Measurements from ENCODE around the gene FBN1.

Gene FBN1

GRCh38 chr15:48622237-48622636, 23.3 kb downstream of the FBN1 start:
- no peak for DNase-seq
- CTCF ChIA-PET = no interaction called here

GRCh38 chr15:48619446-48619845, 26.1 kb downstream of the FBN1 start:
- H3K36me3 Mint-ChIP-seq = no peaks in the 10 kb centered on the region
- H3K27me3 Mint-ChIP-seq = peaks cover 4% of the 10 kb centered on the region
- H3K4me3 Mint-ChIP-seq = no peak overlapping the region
- DNase-seq = no peak
- CTCF ChIA-PET = no interaction called here
- no peak overlapping the region for H3K27ac Mint-ChIP-seq
- H3K4me1 Mint-ChIP-seq = no peaks in the 10 kb centered on the region
- no peaks in the 10 kb centered on the region for H3K9me3 Mint-ChIP-seq

More at GRCh38 chr15:48622237-48622636, 23.3 kb downstream of the FBN1 start:
- Mint-ChIP-seq H3K4me1 (no peaks in the 10 kb centered on the region), H3K27me3 (peaks cover 4% of the 10 kb centered on the region), H3K36me3 (no peaks in the 10 kb centered on the region), H3K27ac (no peak overlapping the region), H3K9me3 (no peaks in the 10 kb centered on the region), H3K4me3 (no peak overlapping the region)

- CTCF ChIA-PET = no interaction called here
- Mint-ChIP-seq H3K27me3 (peaks cover 4% of the 10 kb centered on the region), H3K4me1 (no peaks in the 10 kb centered on the region), H3K27ac (no peak overlapping the region), H3K9me3 (no peaks in the 10 kb centered on the region), H3K36me3 (no peaks in the 10 kb centered on the region), H3K4me3 (no peak overlapping the region)
- DNase-seq = no peak
Observed at GRCh38 chr15:48617619-48618018, 27.9 kb downstream of the FBN1 start.

- H3K27ac Mint-ChIP-seq = no peak overlapping the region
- no peaks in the 10 kb centered on the region for H3K4me1 Mint-ChIP-seq
- H3K27me3 Mint-ChIP-seq = peaks cover 4% of the 10 kb centered on the region
- CTCF ChIA-PET = no interaction called here
- H3K36me3 Mint-ChIP-seq = no peaks in the 10 kb centered on the region
- no peak for DNase-seq
- H3K9me3 Mint-ChIP-seq = no peaks in the 10 kb centered on the region
- H3K4me3 Mint-ChIP-seq = no peak overlapping the region
Observed at GRCh38 chr15:48616216-48616615, 29.3 kb downstream of the FBN1 start.

GRCh38 chr15:48614051-48614450, 31.5 kb downstream of the FBN1 start:
- H3K9me3 Mint-ChIP-seq = no peaks in the 10 kb centered on the region
- CTCF ChIA-PET = no interaction called here
- no peak overlapping the region for H3K27ac Mint-ChIP-seq
- no peaks in the 10 kb centered on the region for H3K4me1 Mint-ChIP-seq
- no peak for DNase-seq
- no peaks in the 10 kb centered on the region for H3K27me3 Mint-ChIP-seq
- no peaks in the 10 kb centered on the region for H3K36me3 Mint-ChIP-seq
- no peak overlapping the region for H3K4me3 Mint-ChIP-seq

- Mint-ChIP-seq H3K4me1 (no peaks in the 10 kb centered on the region), H3K4me3 (no peak overlapping the region), H3K27me3 (no peaks in the 10 kb centered on the region), H3K36me3 (no peaks in the 10 kb centered on the region), H3K9me3 (no peaks in the 10 kb centered on the region), H3K27ac (no peak overlapping the region)
- DNase-seq = no peak
- CTCF ChIA-PET = no interaction called here
Observed at GRCh38 chr15:48609486-48609885, 36.0 kb downstream of the FBN1 start.

- Mint-ChIP-seq H3K4me1 (no peaks in the 10 kb centered on the region), H3K9me3 (no peaks in the 10 kb centered on the region), H3K4me3 (no peak overlapping the region), H3K27ac (no peak overlapping the region), H3K36me3 (no peaks in the 10 kb centered on the region), H3K27me3 (no peaks in the 10 kb centered on the region)
- CTCF ChIA-PET = no interaction called here
- no peak for DNase-seq
Observed at GRCh38 chr15:48607846-48608245, 37.7 kb downstream of the FBN1 start.

GRCh38 chr15:48604567-48604966, 40.9 kb downstream of the FBN1 start:
- CTCF ChIA-PET = no interaction called here
- Mint-ChIP-seq H3K27me3 (no peaks in the 10 kb centered on the region), H3K4me1 (no peaks in the 10 kb centered on the region), H3K4me3 (no peak overlapping the region), H3K36me3 (no peaks in the 10 kb centered on the region), H3K9me3 (no peaks in the 10 kb centered on the region), H3K27ac (no peak overlapping the region)
- no peak for DNase-seq

- Mint-ChIP-seq H3K4me1 (no peaks in the 10 kb centered on the region), H3K27ac (no peak overlapping the region), H3K4me3 (no peak overlapping the region), H3K36me3 (no peaks in the 10 kb centered on the region), H3K27me3 (no peaks in the 10 kb centered on the region), H3K9me3 (no peaks in the 10 kb centered on the region)
- CTCF ChIA-PET = no interaction called here
- DNase-seq = no peak
Observed at GRCh38 chr15:48603922-48604321, 41.6 kb downstream of the FBN1 start.

- no peak for DNase-seq
- CTCF ChIA-PET = no interaction called here
- Mint-ChIP-seq H3K36me3 (no peaks in the 10 kb centered on the region), H3K4me1 (no peaks in the 10 kb centered on the region), H3K27me3 (no peaks in the 10 kb centered on the region), H3K9me3 (no peaks in the 10 kb centered on the region), H3K27ac (no peak overlapping the region), H3K4me3 (no peak overlapping the region)
Observed at GRCh38 chr15:48603123-48603500, 42.4 kb downstream of the FBN1 start.

- Mint-ChIP-seq H3K27me3 (no peaks in the 10 kb centered on the region), H3K36me3 (no peaks in the 10 kb centered on the region), H3K4me3 (no peak overlapping the region), H3K4me1 (no peaks in the 10 kb centered on the region), H3K9me3 (no peaks in the 10 kb centered on the region), H3K27ac (no peak overlapping the region)
- CTCF ChIA-PET = no interaction called here
- DNase-seq = no peak
Observed at GRCh38 chr15:48602358-48603122, 43.0 kb downstream of the FBN1 start.

GRCh38 chr15:48601095-48601494, 44.4 kb downstream of the FBN1 start:
- CTCF ChIA-PET = no interaction called here
- H3K36me3 Mint-ChIP-seq = no peaks in the 10 kb centered on the region
- DNase-seq = no peak

GRCh38 chr15:48596841-48597240, 48.7 kb downstream of the FBN1 start:
- H3K4me3 Mint-ChIP-seq = no peak overlapping the region
- CTCF ChIA-PET = no interaction called here
- no peaks in the 10 kb centered on the region for H3K9me3 Mint-ChIP-seq
- no peak for DNase-seq
- no peaks in the 10 kb centered on the region for H3K36me3 Mint-ChIP-seq
- no peaks in the 10 kb centered on the region for H3K4me1 Mint-ChIP-seq
- H3K27ac Mint-ChIP-seq = no peak overlapping the region
- H3K27me3 Mint-ChIP-seq = peaks cover 3% of the 10 kb centered on the region

More at GRCh38 chr15:48601095-48601494, 44.4 kb downstream of the FBN1 start:
- no peaks in the 10 kb centered on the region for H3K9me3 Mint-ChIP-seq
- H3K4me1 Mint-ChIP-seq = no peaks in the 10 kb centered on the region
- no peak overlapping the region for H3K27ac Mint-ChIP-seq
- H3K27me3 Mint-ChIP-seq = no peaks in the 10 kb centered on the region
- no peak overlapping the region for H3K4me3 Mint-ChIP-seq

GRCh38 chr15:48596415-48596814, 49.1 kb downstream of the FBN1 start:
- DNase-seq = no peak

GRCh38 chr15:48595981-48596380, 49.5 kb downstream of the FBN1 start:
- H3K4me1 Mint-ChIP-seq = no peaks in the 10 kb centered on the region
- no peaks in the 10 kb centered on the region for H3K9me3 Mint-ChIP-seq
- DNase-seq = no peak
- no peaks in the 10 kb centered on the region for H3K36me3 Mint-ChIP-seq
- H3K27ac Mint-ChIP-seq = no peak overlapping the region
- H3K27me3 Mint-ChIP-seq = peaks cover 3% of the 10 kb centered on the region
- H3K4me3 Mint-ChIP-seq = no peak overlapping the region
- CTCF ChIA-PET = no interaction called here

More at GRCh38 chr15:48596415-48596814, 49.1 kb downstream of the FBN1 start:
- Mint-ChIP-seq H3K9me3 (no peaks in the 10 kb centered on the region), H3K4me1 (no peaks in the 10 kb centered on the region), H3K4me3 (no peak overlapping the region), H3K27me3 (peaks cover 3% of the 10 kb centered on the region), H3K27ac (no peak overlapping the region), H3K36me3 (no peaks in the 10 kb centered on the region)
- CTCF ChIA-PET = no interaction called here

- no peak for DNase-seq
- H3K9me3 Mint-ChIP-seq = no peaks in the 10 kb centered on the region
- H3K4me1 Mint-ChIP-seq = no peaks in the 10 kb centered on the region
- no peak overlapping the region for H3K27ac Mint-ChIP-seq
- H3K4me3 Mint-ChIP-seq = no peak overlapping the region
- no peaks in the 10 kb centered on the region for H3K36me3 Mint-ChIP-seq
- CTCF ChIA-PET = no interaction called here
- peaks cover 3% of the 10 kb centered on the region for H3K27me3 Mint-ChIP-seq
Observed at GRCh38 chr15:48592933-48593332, 52.6 kb downstream of the FBN1 start.
